Muscle layer of colon (tissue), 2 donors: ENCODE data around the gene HS6ST3.
"Not testable (repeated sequence)": the region's sequence is repeated elsewhere in the genome, so short reads cannot be mapped to it uniquely, and the experiment has no call there.

Experiments
- H3K27ac ChIP-seq: one replicate; pipeline ENCODE4 v1.7.0; 2013; ENCODE audit warnings: low read depth, mild to moderate bottlenecking, low read length, moderate library complexity
- H3K27me3 ChIP-seq, 2 donors: one replicate each; pipeline ENCODE4 v1.7.0; 2013; ENCODE audit warnings: low read length in 2 of 2, mild to moderate bottlenecking in 2 of 2; ENCODE audit not compliant: insufficient read depth in 2 of 2, control insufficient read depth in 1 of 2
- H3K36me3 ChIP-seq: one replicate; pipeline ENCODE4 v1.7.0; 2013; ENCODE audit warnings: mild to moderate bottlenecking, low read length; ENCODE audit not compliant: insufficient read depth
- H3K4me1 ChIP-seq: one replicate; pipeline ENCODE4 v1.7.0; 2013; ENCODE audit warnings: mild to moderate bottlenecking, low read length; ENCODE audit not compliant: insufficient read depth
- H3K4me3 ChIP-seq, 2 donors: one replicate each; pipeline ENCODE4 v1.7.0; 2013; ENCODE audit warnings: low read length in 2 of 2, low read depth in 1 of 2, mild to moderate bottlenecking in 1 of 2, moderate library complexity in 1 of 2
- H3K9ac ChIP-seq: one replicate; pipeline ENCODE4 v1.7.0; 2013; ENCODE audit warnings: low read length
- H3K9me3 ChIP-seq: one replicate; pipeline ENCODE4 v1.7.0; 2013; ENCODE audit warnings: mild to moderate bottlenecking, low read length
- donor health status: abdominal sarcoma.
- donor health status: Adenocarcinoma of cecum.

The HS6ST3 gene

DNA sequence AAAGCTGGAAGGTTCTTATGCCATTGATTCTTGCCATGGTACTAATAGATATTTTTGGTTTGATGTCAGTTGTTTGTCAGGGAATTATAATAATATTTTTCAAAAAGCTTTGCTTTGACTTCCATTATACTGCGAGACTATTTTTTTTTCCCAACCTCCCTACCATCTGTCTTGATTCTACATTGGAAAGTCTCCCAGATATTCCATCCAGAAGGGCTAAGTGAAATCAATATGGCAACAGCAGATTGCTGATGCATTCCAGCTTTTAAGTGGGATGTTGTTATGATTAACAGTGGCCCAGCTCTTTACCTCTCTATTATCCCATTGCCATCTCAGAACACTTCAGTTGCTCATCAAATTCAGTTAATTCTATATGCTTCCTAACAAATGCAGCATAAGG, 657.0 kb downstream of the HS6ST3 start:
- no peaks in the 10 kb centered on the region for H3K4me1 ChIP-seq
- H3K9me3 ChIP-seq: no peaks in the 10 kb centered on the region
- no peaks in the 10 kb centered on the region for H3K27me3 ChIP-seq
- H3K36me3 ChIP-seq: no peaks in the 10 kb centered on the region
- no peak overlapping the region for H3K4me3 ChIP-seq
- no peak overlapping the region for H3K9ac ChIP-seq
- H3K27ac ChIP-seq: no peak overlapping the region

DNA sequence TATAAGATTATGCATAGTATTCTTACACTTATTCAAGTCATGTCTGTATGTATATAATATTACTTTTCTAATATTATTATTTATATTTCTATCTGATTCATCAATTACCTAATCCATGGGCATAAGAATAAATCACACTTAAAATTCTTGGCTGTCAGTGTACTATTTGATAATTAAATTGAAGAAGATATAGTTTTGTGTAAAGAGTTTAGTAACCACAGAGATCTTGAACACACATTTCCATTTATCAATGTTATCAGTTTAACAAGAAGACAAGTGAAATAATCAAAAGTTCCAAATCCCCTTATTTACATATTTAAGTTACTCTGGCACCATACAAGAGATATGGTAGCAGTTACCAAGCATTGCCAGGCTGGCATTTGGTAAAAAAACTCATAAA, 659.9 kb downstream of the HS6ST3 start:
- Histone ChIP-seq H3K9me3 (no peaks in the 10 kb centered on the region), H3K27me3 (no peaks in the 10 kb centered on the region), H3K4me3 (no peak overlapping the region), H3K27ac (no peak overlapping the region), H3K4me1 (no peaks in the 10 kb centered on the region), H3K9ac (no peak overlapping the region), H3K36me3 (no peaks in the 10 kb centered on the region)

DNA sequence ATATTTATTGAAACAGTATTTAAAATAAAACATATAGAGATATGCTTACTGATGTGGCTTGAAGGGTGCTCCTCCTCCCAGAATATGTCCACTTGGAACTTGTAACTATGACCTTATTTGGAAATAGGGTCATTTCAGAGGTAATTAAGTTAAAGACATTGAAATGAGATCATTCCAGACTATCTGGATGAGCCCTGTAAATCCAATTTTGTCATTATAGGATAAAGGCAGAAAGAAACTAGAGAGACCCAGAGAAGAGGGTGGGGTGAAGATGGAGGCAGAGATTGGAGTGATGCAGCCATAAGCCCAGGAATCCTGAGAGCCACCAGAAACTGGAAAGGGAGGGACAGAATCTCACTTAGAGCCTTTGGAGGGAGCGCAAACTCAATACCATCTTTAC, 661.2 kb downstream of the HS6ST3 start:
- no peaks in the 10 kb centered on the region for H3K9me3 ChIP-seq
- H3K27ac ChIP-seq: no peak overlapping the region
- no peaks in the 10 kb centered on the region for H3K27me3 ChIP-seq
- no peaks in the 10 kb centered on the region for H3K4me1 ChIP-seq
- H3K36me3 ChIP-seq: no peaks in the 10 kb centered on the region
- no peak overlapping the region for H3K4me3 ChIP-seq
- no peak overlapping the region for H3K9ac ChIP-seq

DNA sequence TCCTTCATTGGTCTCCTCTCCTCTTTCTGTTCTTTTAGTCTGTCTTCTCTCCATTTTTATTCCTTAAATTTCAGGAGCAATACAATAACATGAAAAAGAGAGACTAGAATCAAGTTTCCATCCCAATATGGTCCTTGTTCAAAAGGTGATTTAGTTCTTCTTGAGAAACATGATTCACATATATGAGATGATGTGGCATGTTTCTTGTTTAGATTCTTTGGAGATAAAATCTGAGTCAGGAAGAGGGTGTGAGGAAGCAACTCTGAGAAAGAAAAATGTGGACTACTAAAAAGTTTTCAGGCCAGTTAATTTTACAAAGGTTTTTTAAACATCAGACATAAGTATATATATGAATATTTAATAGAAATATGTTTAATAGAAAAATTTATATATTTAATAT, 673.0 kb downstream of the HS6ST3 start:
- Histone ChIP-seq H3K36me3 (no peaks in the 10 kb centered on the region), H3K27me3 (no peaks in the 10 kb centered on the region), H3K27ac (no peak overlapping the region), H3K4me3 (no peak overlapping the region), H3K4me1 (no peaks in the 10 kb centered on the region), H3K9me3 (no peaks in the 10 kb centered on the region), H3K9ac (no peak overlapping the region)

DNA sequence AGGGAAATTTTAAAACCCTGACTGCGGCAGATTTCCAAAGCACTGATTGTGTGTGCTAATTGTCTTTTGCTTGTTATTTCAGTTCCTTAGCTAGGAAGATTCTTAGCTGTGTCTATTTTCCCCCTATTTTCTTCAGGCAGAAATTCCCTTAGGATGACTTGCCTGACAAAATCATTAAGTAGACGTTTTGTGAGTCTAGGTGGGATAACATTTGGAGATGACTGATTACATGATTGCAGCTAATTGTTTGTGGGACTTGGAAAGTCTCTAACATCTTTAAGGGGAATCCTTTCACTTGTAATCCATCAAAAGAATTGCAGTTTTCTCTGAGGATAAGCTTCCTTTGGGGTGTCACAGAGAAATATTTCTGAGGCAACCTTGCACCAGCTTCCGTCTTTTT, 676.4 kb downstream of the HS6ST3 start:
- H3K27me3 ChIP-seq: no peaks in the 10 kb centered on the region
- no peaks in the 10 kb centered on the region for H3K36me3 ChIP-seq
- H3K27ac ChIP-seq: no peak overlapping the region

DNA sequence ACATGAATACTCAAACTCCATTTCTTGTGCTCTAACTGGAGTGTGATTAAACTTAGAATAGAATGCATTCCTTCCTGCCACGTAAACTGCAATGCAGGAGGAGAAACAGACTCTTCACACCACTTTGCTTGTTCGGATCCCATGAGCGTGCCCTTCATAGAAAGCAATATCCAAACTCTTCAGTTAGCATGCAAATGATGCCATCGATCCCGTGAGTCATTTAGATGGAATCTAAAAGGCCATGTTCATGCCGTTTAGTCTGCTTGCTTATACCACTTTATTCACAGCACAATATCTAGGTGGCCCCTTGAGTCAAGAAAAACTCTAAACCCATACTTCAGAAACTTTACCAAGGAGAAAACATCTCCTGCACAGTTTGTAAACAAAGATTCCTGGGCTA, 678.6 kb downstream of the HS6ST3 start:
- Histone ChIP-seq H3K27me3 (no peaks in the 10 kb centered on the region), H3K4me1 (no peaks in the 10 kb centered on the region), H3K9me3 (no peaks in the 10 kb centered on the region), H3K4me3 (no peak overlapping the region), H3K9ac (no peak overlapping the region), H3K27ac (no peak overlapping the region), H3K36me3 (no peaks in the 10 kb centered on the region)

More for the DNA sequence above, 676.4 kb downstream of the HS6ST3 start:
- H3K4me1 ChIP-seq: no peaks in the 10 kb centered on the region
- no peak overlapping the region for H3K4me3 ChIP-seq
- H3K9me3 ChIP-seq: no peaks in the 10 kb centered on the region
- no peak overlapping the region for H3K9ac ChIP-seq

DNA sequence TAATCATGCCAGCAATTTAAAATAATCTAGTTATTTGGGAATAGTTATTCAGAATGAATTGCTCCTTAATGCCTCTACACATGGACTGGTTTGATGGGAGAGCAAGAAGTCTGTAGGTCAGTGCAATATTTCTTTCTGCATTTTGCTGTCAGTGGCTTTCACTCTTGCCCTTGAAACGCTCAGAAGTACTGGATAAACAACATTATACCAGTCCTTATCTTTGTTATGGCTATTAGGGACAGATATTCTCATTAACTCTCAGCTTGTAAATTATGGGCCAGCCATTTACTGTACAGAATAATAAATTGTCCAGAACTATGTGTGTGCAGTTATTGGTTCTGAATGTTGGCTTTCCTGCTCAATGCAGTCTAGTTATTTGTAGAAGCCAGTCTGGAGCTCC, 680.0 kb downstream of the HS6ST3 start:
- Histone ChIP-seq H3K36me3 (no peaks in the 10 kb centered on the region), H3K27ac (no peak overlapping the region), H3K27me3 (no peaks in the 10 kb centered on the region), H3K4me3 (no peak overlapping the region), H3K9me3 (no peaks in the 10 kb centered on the region), H3K9ac (no peak overlapping the region), H3K4me1 (no peaks in the 10 kb centered on the region)

DNA sequence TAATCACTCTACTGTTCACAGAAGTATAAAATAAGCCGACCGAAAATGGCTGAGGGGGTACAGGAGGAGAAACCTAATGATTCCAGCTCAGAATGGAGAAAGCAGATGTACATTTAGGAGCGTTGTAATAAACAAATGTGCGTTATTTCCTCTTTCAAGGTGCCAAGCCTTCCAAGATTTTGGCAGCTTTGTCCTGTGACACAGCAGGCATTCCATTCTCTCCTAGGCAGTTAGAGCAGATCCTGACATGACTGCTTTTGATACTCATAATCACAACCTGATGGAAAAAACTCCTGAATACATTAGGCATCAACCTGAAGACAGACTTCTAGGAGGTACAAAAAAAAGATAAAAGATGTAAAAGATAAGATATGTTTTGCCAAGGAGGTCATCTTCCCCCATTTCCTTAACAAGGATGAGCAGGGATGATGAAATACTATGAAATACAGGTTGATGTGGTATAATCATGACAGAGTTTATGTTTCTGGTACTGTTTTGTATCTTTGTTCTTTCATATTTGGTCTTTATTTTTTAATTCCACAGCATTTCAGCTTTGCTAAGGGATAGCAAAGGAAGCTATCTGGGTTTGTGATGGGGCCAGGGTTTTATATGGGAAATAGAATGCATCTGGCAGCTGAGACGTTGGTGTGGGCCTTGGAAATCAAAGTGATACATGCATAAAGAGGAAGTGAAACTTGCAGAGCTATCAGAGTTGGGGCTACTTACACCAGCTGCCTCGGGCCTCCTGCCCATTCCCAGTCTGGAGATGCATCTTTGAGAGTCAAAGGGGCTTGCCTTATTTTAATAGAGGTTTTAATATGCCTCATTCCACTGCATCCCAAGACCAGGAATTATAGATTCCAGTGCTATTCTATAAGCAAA, 681.8 kb downstream of the HS6ST3 start:
- Histone ChIP-seq H3K27ac (no peak overlapping the region), H3K36me3 (no peaks in the 10 kb centered on the region), H3K9me3 (no peaks in the 10 kb centered on the region), H3K27me3 (no peaks in the 10 kb centered on the region), H3K4me3 (no peak overlapping the region), H3K4me1 (no peaks in the 10 kb centered on the region), H3K9ac (no peak overlapping the region)

DNA sequence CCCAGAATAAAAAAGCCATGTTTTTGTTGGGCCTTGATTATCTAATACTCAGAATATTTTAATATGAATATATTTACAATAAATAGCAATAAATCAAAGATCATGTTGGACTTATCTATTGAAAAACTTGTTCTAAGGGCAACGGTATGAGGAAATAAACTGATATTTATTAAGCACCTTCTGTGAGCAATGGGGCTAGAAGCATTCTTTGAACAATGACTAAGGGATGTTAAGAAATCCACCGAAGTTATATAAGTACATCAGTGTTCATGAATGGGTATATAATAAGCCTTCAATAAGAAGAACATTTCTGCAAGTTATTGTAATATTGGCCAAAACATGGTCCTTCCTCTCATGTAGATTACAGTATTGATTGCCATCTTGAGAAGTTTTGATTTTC, 682.5 kb downstream of the HS6ST3 start:
- Histone ChIP-seq H3K9ac (no peak overlapping the region), H3K9me3 (no peaks in the 10 kb centered on the region), H3K36me3 (no peaks in the 10 kb centered on the region), H3K27ac (no peak overlapping the region), H3K27me3 (no peaks in the 10 kb centered on the region), H3K4me1 (no peaks in the 10 kb centered on the region), H3K4me3 (no peak overlapping the region)

DNA sequence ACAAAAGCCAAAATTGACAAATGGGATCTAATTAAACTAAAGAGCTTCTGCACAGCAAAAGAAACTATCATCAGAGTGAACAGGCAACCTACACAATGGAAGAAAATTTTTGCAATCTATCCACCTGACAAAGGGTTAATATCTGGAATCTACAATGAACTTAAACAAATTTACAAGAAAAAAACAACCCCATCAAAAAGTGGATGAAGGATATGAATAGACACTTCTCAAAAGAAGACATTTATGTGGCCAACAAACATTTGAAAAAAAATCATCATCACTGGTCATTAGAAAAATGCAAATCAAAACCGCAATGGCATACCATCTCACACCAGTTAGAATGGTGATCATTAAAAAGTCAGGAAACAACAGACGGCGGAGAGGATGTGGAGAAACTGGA, 688.4 kb downstream of the HS6ST3 start:
- H3K27ac ChIP-seq, H3K9ac ChIP-seq, H3K36me3 ChIP-seq, H3K4me3 ChIP-seq, H3K4me1 ChIP-seq, H3K9me3 ChIP-seq, H3K27me3 ChIP-seq: not testable (repeated sequence)

DNA sequence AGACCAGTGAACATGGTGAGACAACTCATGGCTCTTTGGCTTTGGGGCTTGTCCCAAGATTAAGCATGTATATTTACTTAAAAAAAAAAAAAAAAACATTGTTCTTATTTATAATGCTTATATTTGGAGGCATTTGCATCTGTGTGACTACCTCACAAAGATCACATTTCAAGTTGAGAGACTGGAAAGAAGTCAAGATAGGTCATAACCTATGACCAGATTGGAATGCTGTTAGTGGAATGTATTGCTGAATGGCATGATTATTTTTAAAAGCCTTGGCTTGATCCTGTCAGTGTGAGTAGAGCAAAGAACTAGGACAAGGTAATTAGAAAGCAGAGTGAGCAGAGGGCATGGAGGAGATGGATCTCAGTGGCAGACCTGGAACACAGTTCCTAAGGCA, 689.8 kb downstream of the HS6ST3 start:
- no peak overlapping the region for H3K4me3 ChIP-seq
- no peak overlapping the region for H3K27ac ChIP-seq
- no peaks in the 10 kb centered on the region for H3K36me3 ChIP-seq
- H3K9me3 ChIP-seq: peaks cover 3% of the 10 kb centered on the region
- no peaks in the 10 kb centered on the region for H3K4me1 ChIP-seq
- H3K9ac ChIP-seq: no peak overlapping the region
- H3K27me3 ChIP-seq: no peaks in the 10 kb centered on the region

DNA sequence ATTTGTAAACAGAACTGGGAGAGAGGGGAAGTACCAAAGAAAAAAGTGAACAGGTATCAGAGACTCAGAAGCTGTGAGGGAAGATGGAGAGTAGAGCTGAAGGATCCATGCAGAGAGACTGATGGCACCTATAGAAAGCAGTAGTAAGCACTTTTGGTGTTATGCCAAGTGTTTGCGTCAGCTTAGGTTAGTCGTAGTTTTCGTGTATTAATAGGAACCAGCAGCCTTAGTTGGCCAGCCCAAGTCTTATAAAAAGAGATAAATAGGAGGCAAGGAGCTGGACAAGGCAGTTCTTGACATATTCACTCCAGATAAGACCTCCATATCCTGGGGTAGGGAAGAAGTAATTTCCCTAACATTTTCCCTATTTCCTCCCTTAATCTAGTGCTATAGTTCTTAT, 690.2 kb downstream of the HS6ST3 start:
- Histone ChIP-seq H3K4me3 (no peak overlapping the region), H3K4me1 (no peaks in the 10 kb centered on the region), H3K27me3 (no peaks in the 10 kb centered on the region), H3K9me3 (peaks cover 3% of the 10 kb centered on the region), H3K36me3 (no peaks in the 10 kb centered on the region), H3K9ac (no peak overlapping the region), H3K27ac (no peak overlapping the region)
